GM18873 (cell line): ENCODE data around the gene MND1.

Experiments
- ATAC-seq: cut with Tn5 transposase; IDR thresholded peaks from one replicate; pipeline ENCODE4 v1.9.1; 2021; ENCODE audit warnings: mild to moderate bottlenecking, moderate library complexity, moderate number of reproducible peaks; ENCODE audit not compliant: unreplicated experiment, low FRiP score

MND1 gene

DNA sequence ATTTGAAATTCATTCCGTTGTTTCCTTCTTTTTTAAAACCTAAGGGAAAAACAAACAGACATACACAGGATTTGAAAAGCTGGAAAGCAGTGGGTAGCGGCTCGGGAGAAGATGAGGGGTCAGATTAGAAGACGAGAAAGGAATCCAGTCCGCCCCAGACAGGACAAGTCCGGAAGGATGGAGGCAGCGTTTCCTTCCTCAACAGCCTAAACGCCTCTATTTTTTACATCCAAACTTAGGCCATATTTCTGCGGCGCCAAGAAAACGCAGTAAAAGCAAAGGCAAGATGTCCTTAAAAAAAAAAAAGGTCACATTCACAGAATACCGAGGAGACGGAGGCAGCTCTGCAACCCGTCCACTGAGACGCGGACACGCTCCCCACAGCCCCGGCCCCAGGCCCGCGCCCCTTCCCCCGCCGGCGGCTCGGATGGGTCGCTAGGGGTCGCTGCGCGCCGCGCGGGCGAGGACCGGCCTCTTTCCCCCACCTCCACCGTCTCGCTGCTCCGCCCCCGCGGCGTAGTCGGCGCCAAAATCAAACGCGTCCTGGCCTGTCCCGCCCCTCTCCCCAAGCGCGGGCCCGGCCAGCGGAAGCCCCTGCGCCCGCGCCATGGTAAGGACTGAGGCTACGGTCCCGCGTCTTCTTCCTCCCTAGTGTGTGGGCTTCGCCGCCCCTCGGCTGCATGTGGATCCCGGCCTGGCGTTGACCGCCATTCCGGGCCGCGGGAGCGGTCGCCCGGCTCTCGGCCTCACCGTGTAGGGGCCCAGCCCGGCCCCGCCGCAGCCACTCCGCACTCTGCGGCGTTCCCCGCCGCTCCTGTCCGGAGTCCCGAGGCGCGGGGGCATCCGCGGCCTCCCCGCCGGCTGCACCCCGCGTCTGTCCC is at the start of gene MND1:
TSS of gene MND1 (plus strand) at position 558 of the 881 bp plus-strand sequence. CDS start at position 608, 50 bp downstream.
- ATAC-seq, result peak; percentile 58

GRCh38 chr4:153295131-153295755 is 49.2 kb upstream of the MND1 start:
- ATAC-seq, result no peak

DNA sequence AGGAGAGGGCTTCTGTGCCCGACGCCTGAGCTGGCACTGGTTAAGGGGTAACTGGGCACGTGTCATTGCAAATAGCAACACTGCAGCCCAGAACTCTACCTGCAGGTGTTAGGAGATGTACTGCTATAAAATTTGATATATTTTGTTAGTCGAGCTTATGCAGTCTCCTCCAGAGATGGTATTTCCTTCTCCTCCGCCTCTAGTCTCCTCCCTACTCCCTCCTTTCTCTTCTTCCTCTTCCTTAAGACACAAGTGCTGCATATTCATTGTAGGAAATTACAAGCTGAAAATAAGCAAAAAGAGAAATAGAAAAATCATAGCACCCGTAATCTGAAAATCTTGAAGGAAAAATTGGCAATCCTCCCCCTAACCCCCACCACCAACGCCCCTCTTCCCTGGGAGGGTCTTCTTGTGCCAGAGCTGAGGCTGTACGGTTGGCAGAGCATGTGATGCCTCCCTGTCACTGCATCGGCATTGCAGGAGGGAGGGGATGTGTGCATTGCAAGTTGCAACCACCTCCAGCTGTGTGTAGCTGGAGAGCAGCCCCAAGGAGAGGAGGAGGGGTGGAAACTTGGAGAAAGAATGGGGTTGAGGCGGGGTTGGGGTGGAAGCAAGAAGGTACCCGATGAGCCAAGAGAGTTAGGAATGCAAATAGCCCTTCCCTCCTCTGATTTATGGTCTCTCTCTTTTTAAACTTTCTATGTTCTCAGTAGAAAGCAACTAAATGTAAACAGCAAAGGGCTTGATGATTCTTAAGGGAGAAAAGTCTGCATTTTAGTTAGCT is 48.3 kb upstream of the MND1 start:
- no peak for ATAC-seq

- ATAC-seq, result no peak
Observed at GRCh38 chr4:153297116-153297515, 47.4 kb upstream of the MND1 start.

DNA sequence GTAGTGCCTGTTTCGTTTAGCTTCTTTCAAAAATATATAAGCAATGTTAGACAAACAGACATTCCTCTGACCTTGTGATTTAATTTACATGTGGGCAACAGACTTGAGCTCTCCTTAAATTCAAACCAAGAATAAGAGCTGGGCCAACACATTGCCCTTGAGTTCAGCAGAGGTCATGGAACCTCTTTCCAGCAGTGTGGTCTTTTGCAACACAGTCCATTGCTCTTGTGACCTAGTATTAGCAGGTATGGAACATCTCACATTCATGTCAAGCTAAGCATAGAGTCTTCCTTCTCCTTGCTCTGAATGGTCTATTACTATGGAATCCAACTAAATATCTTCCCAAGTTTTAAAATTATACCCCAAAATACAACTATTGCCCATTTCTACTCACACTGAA is 33.7 kb upstream of the MND1 start:
- ATAC-seq, result no peak

DNA sequence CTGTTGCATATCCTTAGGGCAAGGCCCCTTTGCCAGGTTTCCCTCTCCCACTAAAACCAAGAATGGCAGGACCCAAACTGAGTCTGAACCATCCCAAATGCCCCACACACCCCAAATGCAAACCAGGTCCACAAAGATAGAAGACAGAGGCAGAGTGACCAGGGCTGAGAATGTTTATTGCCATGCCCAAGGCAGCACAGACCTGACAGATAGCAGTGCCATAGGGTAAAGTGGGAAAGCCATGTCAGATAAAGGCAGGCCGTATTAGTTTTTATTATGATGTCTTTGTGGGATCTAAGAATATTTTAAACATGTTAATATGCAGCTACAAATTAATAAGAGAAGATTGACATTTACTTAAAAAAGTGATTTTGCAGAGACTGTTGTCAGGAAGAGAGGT is 29.6 kb upstream of the MND1 start:
- ATAC-seq, result no peak

- ATAC-seq, result no peak
Observed at GRCh38 chr4:153318696-153319320, 25.7 kb upstream of the MND1 start.

DNA sequence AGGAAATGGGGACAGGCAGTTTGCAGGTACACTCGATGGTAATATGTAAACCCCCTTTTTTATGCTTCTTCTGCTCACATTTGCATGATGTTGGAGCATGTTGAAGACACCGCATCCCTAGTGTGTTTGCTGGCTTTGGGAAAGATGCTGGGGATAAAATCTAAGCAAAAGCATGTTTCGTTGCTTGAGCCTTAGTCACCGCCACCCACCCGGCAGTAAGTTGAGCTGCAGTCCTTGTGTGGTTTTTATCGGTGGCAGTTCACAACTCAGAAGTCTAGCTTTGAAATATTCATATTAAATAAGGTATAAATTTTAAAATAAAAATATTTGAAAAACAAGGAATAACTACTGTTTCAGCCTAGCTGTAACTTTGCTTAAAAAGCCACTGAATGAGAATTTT is 21.7 kb upstream of the MND1 start:
- ATAC-seq, result no peak

- ATAC-seq, result no peak
Observed at GRCh38 chr4:153324046-153324445, 20.4 kb upstream of the MND1 start.

GRCh38 chr4:153325558-153325957 is 18.9 kb upstream of the MND1 start:
- ATAC-seq, result no peak

DNA sequence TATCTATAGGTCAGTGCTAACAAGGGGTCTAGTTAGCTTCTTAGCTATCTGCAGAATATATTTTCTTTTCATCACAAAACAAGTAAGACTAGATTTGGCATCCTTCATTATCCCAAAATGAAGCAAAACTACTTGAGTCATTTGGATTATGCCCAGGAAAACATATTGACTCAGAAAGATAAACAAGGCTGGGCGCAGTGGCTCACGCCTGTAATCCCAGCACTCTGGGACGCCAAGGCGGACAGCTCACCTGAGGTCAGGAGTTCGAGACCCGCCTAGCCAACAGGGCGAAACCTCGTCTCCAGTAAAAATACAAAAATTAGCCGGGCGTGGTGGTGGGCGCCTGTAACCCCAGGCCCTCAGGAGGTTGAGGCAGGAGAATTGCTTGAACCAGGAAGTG is 18.0 kb upstream of the MND1 start:
- no peak for ATAC-seq

GRCh38 chr4:153327247-153327646 is 17.2 kb upstream of the MND1 start:
- no peak for ATAC-seq

- no peak for ATAC-seq
Observed at GRCh38 chr4:153332936-153333335, 11.6 kb upstream of the MND1 start.

GRCh38 chr4:153333874-153334273 is 10.6 kb upstream of the MND1 start:
- no peak for ATAC-seq

GRCh38 chr4:153335665-153336064 is 8.8 kb upstream of the MND1 start:
- no peak for ATAC-seq

DNA sequence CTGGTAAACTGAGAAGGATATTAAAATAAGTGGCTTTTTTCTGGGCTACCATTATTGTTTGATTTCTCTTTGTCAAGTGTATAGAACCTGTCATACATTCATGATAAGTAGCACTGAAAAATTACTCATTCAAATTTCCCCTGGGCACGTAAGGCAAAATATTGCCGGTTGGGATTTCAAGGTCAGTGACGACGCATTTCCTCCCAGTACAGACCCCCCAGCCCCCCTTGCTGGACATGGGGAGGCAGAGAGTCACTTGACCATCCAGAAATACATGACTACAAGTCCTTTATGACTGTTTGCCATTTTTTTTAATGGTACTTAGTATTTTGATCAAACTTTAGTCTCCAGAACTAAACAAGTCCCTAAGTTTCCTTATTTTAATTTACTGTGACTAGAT is 6.8 kb upstream of the MND1 start:
- no peak for ATAC-seq

GRCh38 chr4:153341575-153342090 is 2.9 kb upstream of the MND1 start:
- ATAC-seq, result no peak

GRCh38 chr4:153342751-153343552 is 1.5 kb upstream of the MND1 start:
- no peak for ATAC-seq
